NCI-H526 (cell line): ENCODE results near the gene WDR7.

Experiments
- DNase-seq, 2 experiments: peaks; one replicate each; lab custom pipeline; 2025; lab: John Stamatoyannopoulos, UW

The WDR7 gene

DNA sequence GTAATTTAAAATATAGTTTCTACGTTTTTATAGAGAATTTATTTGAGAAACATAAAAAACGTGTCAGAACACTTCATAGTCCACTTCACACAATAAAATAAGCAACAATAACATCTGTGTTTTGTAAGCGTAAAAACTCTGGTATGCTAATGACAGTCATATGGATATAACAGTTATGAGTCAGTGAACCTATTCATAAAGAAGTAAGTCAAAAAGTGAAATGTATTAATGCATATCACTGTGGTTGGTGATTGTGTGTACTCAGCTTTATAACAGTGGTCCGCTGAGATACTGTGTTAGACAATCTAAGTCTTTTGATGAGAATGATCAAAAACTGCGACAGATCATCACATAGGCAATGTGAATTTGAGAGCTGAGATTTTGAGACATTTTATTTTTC, 153.2 kb downstream of the WDR7 start:
- no peak for DNase-seq

- no peak for DNase-seq
These were observed 156.7 kb downstream of the WDR7 start for GRCh38 chr18:56807901-56808300.

- DNase-seq = no peak
These were observed 161.5 kb downstream of the WDR7 start for GRCh38 chr18:56812674-56813073.

- no peak for DNase-seq
These were observed 164.8 kb downstream of the WDR7 start for GRCh38 chr18:56815926-56816325.

GRCh38 chr18:56823986-56824565, 172.9 kb downstream of the WDR7 start:
- no peak for DNase-seq

GRCh38 chr18:56825321-56825720, 174.2 kb downstream of the WDR7 start:
- DNase-seq = no peak

GRCh38 chr18:56825878-56826277, 174.7 kb downstream of the WDR7 start:
- DNase-seq = no peak

DNA sequence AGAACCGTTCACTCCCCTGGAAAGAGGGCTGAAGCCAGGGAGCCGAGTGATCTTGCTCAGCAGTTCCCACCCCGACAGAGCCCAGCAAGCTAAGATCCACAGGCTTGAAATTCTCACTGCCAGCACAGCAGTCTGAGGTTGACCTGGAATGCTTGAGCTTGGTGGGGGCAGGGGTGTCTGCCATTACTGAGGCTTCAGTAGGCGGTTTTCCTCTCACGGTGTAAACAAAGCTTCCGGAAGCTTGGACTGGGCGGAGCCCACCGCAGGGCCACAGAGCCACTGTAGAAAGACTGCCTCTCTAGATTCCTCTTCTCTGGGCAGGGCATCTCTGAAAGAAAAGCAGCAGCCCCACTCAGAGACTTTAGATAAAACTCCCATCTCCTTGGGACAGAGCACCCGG, 180.8 kb downstream of the WDR7 start:
- no peak for DNase-seq

GRCh38 chr18:56835331-56835730, 184.2 kb downstream of the WDR7 start:
- DNase-seq = no peak

- DNase-seq = no peak
These were observed 185.0 kb downstream of the WDR7 start for GRCh38 chr18:56836173-56836572.

- no peak for DNase-seq
These were observed 190.7 kb downstream of the WDR7 start for GRCh38 chr18:56841836-56842235.

GRCh38 chr18:56843241-56843640, 192.1 kb downstream of the WDR7 start:
- no peak for DNase-seq

DNA sequence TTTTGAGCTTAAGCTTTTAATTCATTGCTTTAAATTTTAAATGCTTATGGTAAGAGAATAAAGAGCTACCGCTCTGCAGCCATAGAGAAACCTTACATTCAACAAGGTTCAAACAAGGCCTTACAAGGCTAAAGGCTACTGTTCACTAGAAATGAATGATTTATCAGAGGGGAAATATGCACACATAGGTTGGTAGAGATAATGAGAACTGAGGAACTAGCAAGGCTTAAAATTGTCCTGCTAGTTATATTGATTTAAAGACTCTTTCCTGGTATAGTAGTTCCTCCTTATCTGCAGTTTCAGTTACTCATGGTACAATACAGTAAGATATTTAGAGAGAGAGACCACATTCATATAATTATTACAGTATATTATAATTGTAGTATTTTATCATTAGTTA, 193.4 kb downstream of the WDR7 start:
- DNase-seq = no peak

DNA sequence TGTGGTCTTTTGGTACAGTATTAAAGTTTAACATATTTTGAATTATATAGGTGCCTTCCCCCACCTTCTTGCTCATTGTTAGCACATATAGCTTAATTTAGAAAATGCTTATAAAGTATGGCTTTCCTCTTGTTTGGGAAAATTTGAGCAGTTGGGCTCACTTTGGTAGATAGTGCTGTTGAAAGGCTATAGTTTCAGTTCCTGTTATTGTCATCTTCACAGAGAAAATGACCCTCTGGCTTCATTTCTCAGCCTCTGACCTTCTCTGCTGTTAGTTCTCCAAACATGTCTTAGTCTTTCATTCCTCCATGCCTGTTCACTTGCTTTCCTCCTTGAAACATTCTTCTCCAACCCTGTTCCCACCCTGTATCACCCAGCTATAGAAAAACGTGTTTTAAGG, 200.6 kb downstream of the WDR7 start:
- DNase-seq = no peak

GRCh38 chr18:56853961-56854360, 202.8 kb downstream of the WDR7 start:
- no peak for DNase-seq

- DNase-seq = no peak
These were observed 210.1 kb downstream of the WDR7 start for GRCh38 chr18:56861244-56861643.

DNA sequence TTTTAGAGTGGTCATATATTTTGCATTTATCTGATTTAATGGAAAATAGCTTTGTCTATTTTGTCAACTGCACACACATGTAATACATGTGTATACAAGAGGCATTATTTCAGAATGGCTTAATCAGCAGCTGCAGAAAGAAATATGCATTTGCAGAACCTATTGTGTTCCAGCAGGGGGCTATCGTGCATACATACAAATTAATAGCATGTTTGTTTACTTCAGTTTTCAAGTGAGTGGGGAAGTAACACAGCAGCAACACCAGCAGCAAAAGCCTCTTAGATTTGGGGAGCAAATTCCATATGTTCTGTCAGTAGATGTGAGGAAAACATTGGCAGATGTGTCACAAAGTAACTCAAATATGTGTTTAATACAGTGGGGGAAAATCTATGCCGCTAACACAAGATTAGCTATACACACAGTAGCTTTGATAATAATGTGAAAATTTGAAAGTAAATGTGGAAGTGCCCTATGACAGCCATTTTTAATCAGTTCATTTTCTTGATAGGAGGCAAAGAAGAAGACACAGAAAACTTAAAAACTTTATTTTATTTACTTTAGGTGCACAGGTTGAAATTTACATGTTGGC, 218.1 kb downstream of the WDR7 start:
- DNase-seq = peak; percentile 52 to 82

- no peak for DNase-seq
These were observed 219.8 kb downstream of the WDR7 start for GRCh38 chr18:56870982-56871381.

DNA sequence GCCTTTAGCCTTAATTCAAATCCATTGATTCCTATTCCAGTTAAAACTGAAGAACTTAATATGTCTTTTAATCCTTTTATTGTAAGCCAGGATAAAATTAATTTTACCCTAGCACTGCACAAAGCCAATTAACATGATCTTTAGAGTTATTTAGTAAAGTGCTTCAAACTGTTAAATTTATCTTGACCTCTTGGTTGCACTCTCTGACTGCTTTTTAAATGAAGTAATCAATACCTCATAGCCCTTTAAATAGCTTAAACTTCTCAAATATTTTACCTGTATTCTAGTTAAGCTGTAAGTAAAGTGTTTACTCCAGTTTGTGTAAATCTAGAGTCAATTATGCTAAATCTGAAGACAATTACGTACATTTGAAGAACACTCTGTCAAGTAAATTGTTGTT, 221.0 kb downstream of the WDR7 start:
- DNase-seq = no peak

- no peak for DNase-seq
These were observed 222.4 kb downstream of the WDR7 start for GRCh38 chr18:56873441-56874140.

GRCh38 chr18:56878711-56879110, 227.6 kb downstream of the WDR7 start:
- DNase-seq = no peak

GRCh38 chr18:56884511-56884910, 233.4 kb downstream of the WDR7 start:
- no peak for DNase-seq

DNA sequence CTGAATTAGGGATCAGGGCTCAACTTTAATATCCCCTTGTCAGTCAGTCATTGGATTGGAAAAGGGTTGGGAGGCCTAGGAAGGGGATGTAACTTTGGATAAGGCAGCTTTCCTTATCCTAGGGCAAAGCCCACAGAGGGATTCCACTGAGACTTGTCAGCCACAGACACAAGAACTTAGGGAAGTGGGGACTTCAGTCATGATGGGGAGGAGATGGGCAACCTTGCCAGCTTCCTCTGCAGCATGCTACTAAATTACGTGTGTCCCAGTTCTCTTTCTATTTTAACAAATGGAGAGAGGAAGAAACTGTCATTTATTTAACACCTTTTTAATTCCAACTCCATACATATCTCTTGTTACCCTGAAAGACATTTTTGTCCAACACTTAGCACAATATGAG, 237.8 kb downstream of the WDR7 start:
- no peak for DNase-seq

DNA sequence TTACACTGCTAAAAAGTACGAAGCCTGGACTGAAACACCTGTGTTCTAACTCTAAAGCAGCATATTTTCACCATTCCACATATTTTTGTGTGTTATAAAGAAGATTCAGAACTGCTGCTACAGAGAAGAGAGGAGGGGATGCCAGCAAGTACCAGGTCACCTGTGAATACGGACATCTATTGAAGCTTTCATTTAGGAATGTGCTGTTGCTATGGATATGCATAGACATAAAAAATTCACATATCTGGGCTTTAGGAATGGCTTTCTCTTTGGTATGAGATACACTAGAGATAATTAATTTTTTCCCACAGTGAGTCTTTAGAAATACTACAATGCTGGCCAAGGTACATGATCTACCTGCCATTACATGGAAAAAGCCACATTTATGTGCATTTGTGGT, 238.5 kb downstream of the WDR7 start:
- DNase-seq = no peak
